Thyroid gland (tissue), 4 donors: ENCODE results near the gene ZNF107.
"Not testable (repeated sequence)": the region's sequence is repeated elsewhere in the genome, so short reads cannot be mapped to it uniquely, and the experiment has no call there.

Experiments used
- POLR2A ChIP-seq, 2 donors: fragments of 450-650 bp; IDR thresholded peaks; one replicate each; pipeline ENCODE4 v1.6.1; 2017; ENCODE audit warnings: antibody characterized with exemption in 2 of 2, mild to moderate bottlenecking in 2 of 2, moderate library complexity in 1 of 2
- TF ChIP-seq, protein P1 (sequence below), 6 experiments: fragments of 200-600 bp in 3 of 6; fragments of 450-650 bp in 3 of 6; sonication (generic) in 3 of 6; IDR thresholded peaks; one replicate each; pipeline ENCODE4 v1.5.1; 2016 to 2019; ENCODE audit warnings: antibody characterized with exemption in 6 of 6, mild to moderate bottlenecking in 2 of 6, inconsistent platforms in 1 of 6, moderate library complexity in 1 of 6

DNA sequence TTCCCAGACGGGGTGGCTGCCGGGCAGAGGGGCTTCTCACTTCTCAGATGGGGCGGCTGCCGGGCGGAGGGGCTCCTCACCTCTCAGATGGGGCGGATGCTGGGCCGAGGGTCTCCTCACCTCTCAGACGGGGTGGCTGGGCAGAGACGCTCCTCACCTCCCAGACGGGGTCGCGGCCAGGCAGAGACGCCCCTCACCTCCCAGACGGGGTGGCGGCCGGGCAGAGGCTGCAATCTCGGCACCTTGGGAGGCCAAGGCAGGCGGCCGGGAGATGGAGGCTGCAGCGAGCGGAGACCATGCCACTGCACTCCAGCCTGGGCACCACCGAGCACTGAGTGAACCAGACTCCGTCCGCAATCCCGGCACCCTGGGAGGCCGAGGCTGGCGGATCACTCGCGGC lies 73.0 kb downstream of the ZNF107 start:
- TF ChIP-seq, protein P1, sequence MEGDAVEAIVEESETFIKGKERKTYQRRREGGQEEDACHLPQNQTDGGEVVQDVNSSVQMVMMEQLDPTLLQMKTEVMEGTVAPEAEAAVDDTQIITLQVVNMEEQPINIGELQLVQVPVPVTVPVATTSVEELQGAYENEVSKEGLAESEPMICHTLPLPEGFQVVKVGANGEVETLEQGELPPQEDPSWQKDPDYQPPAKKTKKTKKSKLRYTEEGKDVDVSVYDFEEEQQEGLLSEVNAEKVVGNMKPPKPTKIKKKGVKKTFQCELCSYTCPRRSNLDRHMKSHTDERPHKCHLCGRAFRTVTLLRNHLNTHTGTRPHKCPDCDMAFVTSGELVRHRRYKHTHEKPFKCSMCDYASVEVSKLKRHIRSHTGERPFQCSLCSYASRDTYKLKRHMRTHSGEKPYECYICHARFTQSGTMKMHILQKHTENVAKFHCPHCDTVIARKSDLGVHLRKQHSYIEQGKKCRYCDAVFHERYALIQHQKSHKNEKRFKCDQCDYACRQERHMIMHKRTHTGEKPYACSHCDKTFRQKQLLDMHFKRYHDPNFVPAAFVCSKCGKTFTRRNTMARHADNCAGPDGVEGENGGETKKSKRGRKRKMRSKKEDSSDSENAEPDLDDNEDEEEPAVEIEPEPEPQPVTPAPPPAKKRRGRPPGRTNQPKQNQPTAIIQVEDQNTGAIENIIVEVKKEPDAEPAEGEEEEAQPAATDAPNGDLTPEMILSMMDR (IDR thresholded peaks at IDR 0.05) = not testable (repeated sequence)
- not testable (repeated sequence) for TF ChIP-seq POLR2A (IDR thresholded peaks at IDR 0.05)
